Motor neuron (in vitro differentiated cells): ENCODE measurements around the gene EFHD1. TPM values are rescaled to one million over a fixed set of nuclear protein-coding genes. Genes with fewer than 3 reads are reported as not detected.

Source experiments
- ATAC-seq, 8 experiments: fragments of 200-7000 bp; cut with Tn5 transposase; replicated peaks in 6 of 8; 2 replicates each; pipeline ENCODE4 v1.8.0; 2021; ENCODE audit warnings: mild to moderate bottlenecking in 8 of 8, moderate library complexity in 8 of 8
- H3K27ac ChIP-seq, 2 donors: fragments of 250-450 bp; sonication (Bioruptor Pico); 2 replicates each; pipeline ENCODE4 v1.9.0; 2021; ENCODE audit warnings: antibody characterized with exemption in 2 of 2, mild to moderate bottlenecking in 2 of 2, moderate library complexity in 1 of 2
- H3K4me1 ChIP-seq, 2 donors: fragments of 250-450 bp; sonication (Bioruptor Pico); replicated peaks in 1 of 2; 2 replicates each; pipeline ENCODE4 v1.6.1; 2021; ENCODE audit warnings: antibody characterized with exemption in 2 of 2, mild to moderate bottlenecking in 2 of 2, moderate library complexity in 1 of 2
- H3K4me3 ChIP-seq, 5 donors: fragments of 250-450 bp; sonication (Bioruptor Pico); 2 replicates each; pipeline ENCODE4 v1.9.0; 2021; ENCODE audit warnings: antibody characterized with exemption in 5 of 5, mild to moderate bottlenecking in 5 of 5, moderate library complexity in 4 of 5
- WGBS, 10 experiments: fragments of 450-650 bp; shearing (Covaris generic); methylation state at CpG; one replicate each; pipeline ENCODE4 v1.0.0; 2022; 5-methylcytosine and 5-hydroxymethylcytosine counted together
- in situ Hi-C, 9 experiments: fragments of 400-800 bp; cut with MboI; loops; one replicate each; pipeline ENCODE4 v1.15.0; 2021; ENCODE audit warnings: low sequenced_read_pairs in 9 of 9, low pct_unique_long_range_greater_than_20kb in 2 of 9; ENCODE audit not compliant: unreplicated experiment in 9 of 9
- total RNA-seq, 8 experiments: library from RNA; unstranded; fragments of 300-600 nt; gene quantifications; 2 replicates each; pipeline versions ENCODE4 v1.2.3 to v1.2.4, GENCODE V29; 2022

Gene EFHD1
- total RNA-seq, 8 experiments from 2014 or later = 0.92 to 22.1 (median 3.4) TPM

DNA sequence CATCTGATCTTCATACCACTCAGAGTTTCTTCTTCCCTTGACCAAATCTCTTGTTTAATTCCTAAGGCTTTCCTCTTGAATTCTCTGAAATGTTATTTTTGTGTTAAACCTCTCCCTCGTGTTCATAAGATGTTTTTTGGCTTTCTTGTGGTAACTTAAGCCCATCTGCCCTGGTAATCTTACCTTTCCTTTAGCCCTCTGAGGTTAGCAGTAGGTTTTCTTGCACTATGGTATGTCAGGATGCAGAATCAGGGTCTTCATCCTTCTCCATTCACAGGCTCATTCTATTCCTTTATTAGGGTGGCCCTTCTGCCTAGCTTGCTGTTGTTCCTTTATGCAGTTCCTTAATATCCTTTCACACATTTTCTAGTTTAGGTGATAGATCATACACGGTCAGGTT, 87.9 kb downstream of the EFHD1 start:
- in situ Hi-C loops = no loop called here
- H3K4me1 ChIP-seq = no peaks in the 10 kb centered on the region
- H3K27ac ChIP-seq = no peak overlapping the region
- ATAC-seq = no peak
- WGBS, 10 experiments = 71 to 100% (median 91%) methylated on average over 1 to 2 of the region's 2 CpGs; no CpG with 5 or more reads in 1 of the 10 experiments
- H3K4me3 ChIP-seq = no peak overlapping the region

DNA sequence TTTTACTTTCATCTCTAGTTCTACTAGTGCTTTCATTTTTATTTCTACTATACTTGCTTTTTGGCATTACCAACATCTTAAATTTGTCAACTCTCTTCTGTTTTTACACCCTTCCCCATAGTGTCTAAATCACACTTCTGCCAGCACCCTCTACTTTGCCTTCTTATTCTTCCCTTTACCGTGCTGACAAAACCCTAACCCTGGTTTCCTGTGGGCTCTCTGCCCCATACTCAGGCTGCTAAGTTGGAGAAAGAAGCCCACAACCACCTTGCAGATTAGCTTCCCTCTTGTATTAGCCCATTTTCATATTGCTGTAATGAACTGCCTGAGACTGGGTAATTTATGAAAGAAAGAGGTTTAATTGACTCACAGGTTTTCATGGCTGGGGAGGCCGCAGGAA, 88.5 kb downstream of the EFHD1 start:
- no peak overlapping the region for H3K27ac ChIP-seq
- WGBS, 10 experiments = 67 to 100% (median 90%) methylated on average over 1 to 2 of the region's 2 CpGs; no CpG with 5 or more reads in 4 of the 10 experiments
- H3K4me3 ChIP-seq = no peak overlapping the region
- no peak for ATAC-seq
- no peaks in the 10 kb centered on the region for H3K4me1 ChIP-seq
- in situ Hi-C loops = no loop called here

DNA sequence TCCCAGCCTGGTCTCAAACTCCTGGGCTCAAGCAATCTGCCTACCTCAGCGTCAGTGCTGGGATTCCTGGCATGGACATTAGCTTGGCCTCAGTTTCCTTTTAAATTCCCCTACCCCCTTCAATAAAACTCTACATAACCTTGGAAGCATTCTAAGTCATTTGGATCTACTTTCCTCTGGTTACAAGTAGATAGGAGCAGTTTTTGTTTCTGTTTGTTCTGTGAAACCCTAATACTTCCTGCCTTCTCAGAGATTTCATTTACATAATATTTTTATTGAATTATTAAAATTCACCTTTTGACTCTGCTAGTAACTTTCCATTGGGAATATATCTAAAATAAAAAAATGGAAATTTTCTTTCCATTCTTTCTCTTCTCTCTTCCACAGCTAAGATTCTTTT, 89.6 kb downstream of the EFHD1 start:
- Histone ChIP-seq H3K4me1 (no peaks in the 10 kb centered on the region), H3K27ac (no peak overlapping the region), H3K4me3 (no peak overlapping the region)
- ATAC-seq = no peak
- in situ Hi-C loops = no loop called here
- WGBS, 10 experiments = 50 to 100% (median 100%) methylated on average over 1 of the region's 1 CpG; no CpG with 5 or more reads in 2 of the 10 experiments

DNA sequence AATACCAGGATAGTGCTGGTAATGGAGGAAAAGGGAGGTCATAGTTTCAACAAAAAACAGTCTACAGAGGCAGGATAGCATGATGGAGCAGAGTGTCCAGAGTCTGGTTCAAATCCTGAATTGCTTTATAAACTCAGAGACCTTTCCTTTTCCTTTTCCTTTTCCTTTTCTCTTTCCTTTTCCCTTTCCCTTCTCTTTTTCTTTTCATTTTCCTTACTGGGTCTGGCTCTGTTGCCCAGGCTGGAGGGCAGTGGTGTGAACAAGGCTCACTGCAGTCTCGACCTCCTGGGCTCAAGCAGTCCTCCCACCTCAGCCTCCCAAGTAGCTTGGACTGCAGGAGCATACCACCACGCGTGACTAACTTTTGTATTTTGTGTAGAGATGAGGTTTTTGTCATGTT, 95.4 kb downstream of the EFHD1 start:
- H3K4me3 ChIP-seq = no peak overlapping the region
- in situ Hi-C loops = no loop called here
- no peaks in the 10 kb centered on the region for H3K4me1 ChIP-seq
- WGBS, 10 experiments = 81 to 100% (median 98%) methylated on average over 1 to 3 of the region's 3 CpGs; no CpG with 5 or more reads in 4 of the 10 experiments
- no peak overlapping the region for H3K27ac ChIP-seq
- ATAC-seq = no peak

DNA sequence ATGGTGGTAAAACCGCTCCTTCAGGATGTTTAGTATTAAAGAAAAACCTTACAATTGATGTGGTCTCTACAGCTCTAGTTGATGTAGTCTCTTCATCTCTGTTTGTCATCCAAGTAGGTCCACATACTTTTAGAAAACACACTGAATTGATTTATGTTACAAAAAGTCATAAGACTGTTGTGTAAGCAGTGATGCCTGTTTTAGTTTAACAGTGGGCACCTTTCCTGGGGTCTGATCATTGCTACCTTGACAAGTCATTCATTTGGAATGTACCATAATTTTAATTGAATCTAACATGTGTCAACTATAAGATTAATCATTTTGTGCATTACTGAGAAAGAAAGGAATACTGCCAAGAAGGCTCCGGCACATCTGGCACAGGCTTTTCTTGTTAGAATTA, 98.1 kb downstream of the EFHD1 start:
- Histone ChIP-seq H3K4me3 (no peak overlapping the region), H3K4me1 (no peaks in the 10 kb centered on the region), H3K27ac (no peak overlapping the region)
- ATAC-seq = peak in 1 of 8 experiments; percentile 15
- WGBS, 10 experiments = 40 to 100% (median 92%) methylated on average over 1 to 2 of the region's 2 CpGs; no CpG with 5 or more reads in 1 of the 10 experiments
- in situ Hi-C loops = no loop called here

Other genes with a start within 250 kb of the EFHD1 start
- gene ALPG, start 226.8 kb upstream of the EFHD1 start, total RNA-seq = under 1 TPM in 5 of 8 experiments, not detected in 3; 0.10 to 0.38 (median 0.21) TPM
- gene ALPI, start 177.5 kb upstream of the EFHD1 start, total RNA-seq = under 1 TPM in 5 of 8 experiments, not detected in 3; 0.10 to 0.42 (median 0.18) TPM
- gene ECEL1, start 145.8 kb upstream of the EFHD1 start, total RNA-seq = 10 to 100 TPM in 5 of 8 experiments, under 1 TPM in 2, not detected in 1; 0.13 to 83.3 (median 30.6) TPM
- 1 to 10 TPM in 1 of 8 experiments, under 1 TPM in 5, not detected in 2; 0.08 to 1.9 (median 0.58) TPM for gene PRSS56, start 113.2 kb upstream of the EFHD1 start, total RNA-seq
- gene CHRND, start 107.4 kb upstream of the EFHD1 start, total RNA-seq = under 1 TPM in 7 of 8 experiments, not detected in 1; 0.05 to 0.62 (median 0.21) TPM
- 1 to 10 TPM in 3 of 8 experiments, under 1 TPM in 5; 0.38 to 2.4 (median 0.93) TPM for gene CHRNG, start 93.9 kb upstream of the EFHD1 start, total RNA-seq
- gene TIGD1, start 83.0 kb upstream of the EFHD1 start, total RNA-seq = 10 to 100 TPM in 6 of 8 experiments, 1 to 10 TPM in 2; 6.6 to 20.3 (median 11.5) TPM
- gene EIF4E2, start 82.9 kb upstream of the EFHD1 start, total RNA-seq = 10 to 100 TPM; 49.0 to 81.3 (median 73.7) TPM
- gene GIGYF2, start 63.7 kb downstream of the EFHD1 start, total RNA-seq = 10 to 100 TPM; 43.9 to 74.2 (median 53.6) TPM
- 1 to 10 TPM; 1.0 to 7.9 (median 1.9) TPM for gene KCNJ13, start 143.0 kb downstream of the EFHD1 start, total RNA-seq
- gene SNORC, start 236.7 kb downstream of the EFHD1 start, total RNA-seq = 1 to 10 TPM; 1.4 to 3.7 (median 2.3) TPM